K562 (cell line): ENCODE data around the gene OR51G1. TPM values are rescaled to one million over a fixed set of nuclear protein-coding genes. Genes with fewer than 3 reads are reported as not detected.

Source experiments
- ATAC-seq: fragments of 200-7000 bp; cut with Tn5 transposase; 3 replicates; pipeline ENCODE4 v1.9.1; 2020; ENCODE audit warnings: moderate library complexity
- BruUV-seq: library from RNA; stranded (reverse); fragments of 400-500 nt; replicated peaks from 2 replicates; lab custom pipeline; 2021; lab: Mats Ljungman, UMichigan
- CTCF ChIA-PET: fragments of 300-600 bp; formaldehyde crosslinking; extraction: SDS; loops from one replicate; lab custom pipeline; 2021; ENCODE audit warnings: low intra/inter-chr PET ratio; lab: Yijun Ruan, JAX
- POLR2A ChIA-PET: fragments of 300-600, 350-650 bp; sonication (Branson Sonifier 250); formaldehyde crosslinking; extraction: SDS; loops from one replicate; lab custom pipeline; 2021; ENCODE audit warnings: antibody characterized with exemption, inconsistent platforms; lab: Yijun Ruan, JAX
- DNase-seq, 4 experiments: peaks; one replicate each; pipeline versions ENCODE4 v3.0.0 to v3.0.0-alpha.2; 2011 to 2018; ENCODE audit warnings: low spot score in 3 of 4, mixed read lengths in 3 of 4; ENCODE audit errors: extremely low read depth in 1 of 4
- FAIRE-seq: peaks from 2 replicates; lab custom pipeline; 2011; peaks lifted over from hg19 to GRCh38; lab: Jason Lieb, UNC
- H2AFZ ChIP-seq: 2 replicates; pipeline ENCODE4 v1.6.0; 2011; ENCODE audit warnings: low read depth, low read length, control low read depth, inconsistent platforms
- H3K27ac ChIP-seq: fragments of 200-600 bp; 3 replicates; pipeline ENCODE4 v1.8.0; 2011; ENCODE audit warnings: low read depth, mild to moderate bottlenecking, control low read depth, inconsistent platforms, low read length, moderate library complexity, mixed read lengths; ENCODE audit errors: extremely low read depth
- H3K27me3 ChIP-seq, 2 experiments: fragments of 300-600 bp in 1 of 2; 2 replicates in 1 of 2; 3 replicates in 1 of 2; pipeline versions ENCODE4 v1.6.0 to v1.8.0; 2011; ENCODE audit warnings: inconsistent platforms in 2 of 2, low read length in 2 of 2, mild to moderate bottlenecking in 1 of 2, mixed read lengths in 1 of 2, moderate library complexity in 1 of 2; ENCODE audit not compliant: control insufficient read depth in 2 of 2, insufficient read depth in 2 of 2
- H3K36me3 ChIP-seq: fragments of 300-600 bp; 3 replicates; pipeline ENCODE4 v1.8.0; 2011; ENCODE audit warnings: mild to moderate bottlenecking, low read length, inconsistent platforms; ENCODE audit not compliant: control insufficient read depth, insufficient read depth
- H3K4me1 ChIP-seq, 2 experiments: fragments of 200-600 bp in 1 of 2; replicated peaks in 1 of 2; 2 replicates in 1 of 2; 3 replicates in 1 of 2; pipeline versions ENCODE4 v1.5.1 to v1.8.0; 2011; ENCODE audit warnings: inconsistent platforms in 2 of 2, low read length in 2 of 2, mild to moderate bottlenecking in 1 of 2, mixed read lengths in 1 of 2, moderate library complexity in 1 of 2; ENCODE audit not compliant: control insufficient read depth in 2 of 2, insufficient read depth in 2 of 2
- H3K4me2 ChIP-seq: 2 replicates; pipeline ENCODE4 v1.6.1; 2011; ENCODE audit warnings: low read length, control low read depth, inconsistent platforms, mixed read lengths; ENCODE audit not compliant: insufficient read depth
- H3K4me3 ChIP-seq: fragments of 200-600 bp; sonication (generic), shearing (Covaris generic); 2 replicates; pipeline ENCODE4 v1.5.1; 2016; ENCODE audit warnings: control low read depth, inconsistent platforms
- H3K79me2 ChIP-seq: fragments of 200-600 bp; 3 replicates; pipeline ENCODE4 v1.8.0; 2011; ENCODE audit warnings: low read length, inconsistent platforms; ENCODE audit not compliant: control insufficient read depth, insufficient read depth
- H3K9ac ChIP-seq, 2 experiments: 2 replicates each; pipeline versions ENCODE4 v1.6.0 to v1.6.1; 2011; ENCODE audit warnings: low read depth in 2 of 2, low read length in 2 of 2, control low read depth in 1 of 2, inconsistent platforms in 1 of 2, mild to moderate bottlenecking in 1 of 2, mixed read lengths in 1 of 2; ENCODE audit not compliant: insufficient read depth in 1 of 2
- H3K9me1 ChIP-seq: one replicate; pipeline ENCODE4 v1.6.0; 2011; ENCODE audit warnings: inconsistent platforms, mild to moderate bottlenecking, low read length, moderate library complexity; ENCODE audit not compliant: control insufficient read depth, insufficient read depth
- H3K9me3 ChIP-seq: replicated peaks from 2 replicates; pipeline ENCODE4 v1.5.1; 2011; ENCODE audit warnings: low read depth, low read length, inconsistent platforms; ENCODE audit not compliant: control insufficient read depth, insufficient read depth
- H4K20me1 ChIP-seq: replicated peaks from 2 replicates; pipeline ENCODE4 v1.6.1; 2011; ENCODE audit warnings: low read length, inconsistent platforms, mixed read lengths; ENCODE audit not compliant: control insufficient read depth, insufficient read depth
- ELF4 ChIP-seq: fragments of 450-650 bp; formaldehyde crosslinking; IDR thresholded peaks from 2 replicates; pipeline ENCODE4 v1.4.0; 2022; ENCODE audit warnings: missing genetic modification characterization
- ETS2 ChIP-seq: IDR thresholded peaks from 2 replicates; pipeline ENCODE4 v1.6.1; 2016; ENCODE audit warnings: borderline replicate concordance, missing genetic modification characterization, mild to moderate bottlenecking, moderate library complexity, missing compliant biosample characterization; ENCODE audit not compliant: poor library complexity, severe bottlenecking
- HNRNPH1 ChIP-seq: fragments of 200-400 bp; formaldehyde crosslinking; optimal IDR thresholded peaks from 2 replicates; pipeline ENCODE3; 2017; ENCODE audit warnings: low read depth, mild to moderate bottlenecking, low read length, moderate library complexity
- KHSRP ChIP-seq: fragments of 450-650 bp; IDR thresholded peaks from 2 replicates; pipeline ENCODE4 v1.6.1; 2017
- SAFB ChIP-seq: fragments of 200-400 bp; formaldehyde crosslinking; IDR thresholded peaks from 2 replicates; pipeline ENCODE4 v1.6.1; 2017; ENCODE audit warnings: low read depth, low read length, borderline replicate concordance
- TBL1XR1 ChIP-seq, 2 experiments: IDR thresholded peaks; 2 replicates each; pipeline ENCODE4 v1.6.1; 2012; ENCODE audit warnings: improper control_type of control experiment in 2 of 2, low read length in 2 of 2, mild to moderate bottlenecking in 1 of 2
- TRIM25 ChIP-seq: fragments of 450-650 bp; IDR thresholded peaks from 2 replicates; pipeline ENCODE4 v1.7.0; 2016; ENCODE audit warnings: borderline replicate concordance
- ZBTB7A ChIP-seq: IDR thresholded peaks from 2 replicates; pipeline ENCODE4 v1.6.1; 2011; ENCODE audit warnings: low read depth, mild to moderate bottlenecking, low read length, moderate library complexity, borderline replicate concordance; ENCODE audit not compliant: control insufficient read depth
- ZNF717 ChIP-seq: fragments of 250-450 bp; sonication (Bioruptor Pico); IDR thresholded peaks from 2 replicates; pipeline ENCODE4 v1.5.0; 2021
- ZNF780A ChIP-seq: fragments of 250-450 bp; sonication (Bioruptor Pico); IDR thresholded peaks from 2 replicates; pipeline ENCODE4 v1.5.0; 2021; ENCODE audit warnings: mild to moderate bottlenecking
- WGBS: fragments of 100-300 bp; shearing (Covaris generic); methylation state at CpG from one replicate; pipeline ENCODE4 v1.1.6; 2016; ENCODE audit warnings: low coverage, mixed read lengths; ENCODE audit not compliant: insufficient coverage; ENCODE audit errors: missing lambda C conversion rate; 5-methylcytosine and 5-hydroxymethylcytosine counted together
- in situ Hi-C: fragments of 300-500 bp; cut with MboI; formaldehyde crosslinking; loops from 4 replicates; pipeline ENCODE4 v1.15.0; 2018; ENCODE audit warnings: inconsistent platforms, mixed read lengths
- intact Hi-C: fragments of 100-400 bp; cut with micrococcal nuclease; formaldehyde crosslinking; loops from 2 replicates; pipeline ENCODE4 v1.14.2; 2022
- polyA plus RNA-seq, 8 experiments: library from polyadenylated mRNA; depleted of rRNA in 4 of 8; stranded (reverse) in 5 of 8; unstranded in 3 of 8; fragments of >200 nt; fragmentation: Nextera tagmentation in 2 of 8; fragmentation: Illumina TruSeq in 1 of 8; extraction: Ambion mirVana in 2 of 8; extraction: Trizol in 1 of 8; gene quantifications; 2 replicates each; pipeline versions ENCODE4 v1.2.1 to v1.2.3, GENCODE V29; 2011 to 2014; ENCODE audit warnings: inconsistent platforms in 1 of 8, missing spikeins in 1 of 8
- total RNA-seq, 7 experiments: library from RNA; depleted of rRNA in 6 of 7; stranded (reverse); fragments of >200 nt in 6 of 7; fragmentation: Illumina TruSeq in 2 of 7; extraction: Trizol in 2 of 7; gene quantifications; 2 replicates each; pipeline versions ENCODE4 v1.2.1 to v1.2.3, GENCODE V29; 2011 to 2021; ENCODE audit warnings: low replicate concordance in 1 of 7
- TF ChIP-seq, protein P1 (sequence below): fragments of 450-650 bp; IDR thresholded peaks from one replicate; pipeline ENCODE4 v1.6.1; 2018; ENCODE audit warnings: mild to moderate bottlenecking, moderate library complexity; ENCODE audit not compliant: partially characterized antibody
- TF ChIP-seq, protein P2 (sequence below): IDR thresholded peaks from 3 replicates; pipeline ENCODE4 v1.6.1; 2011; ENCODE audit warnings: borderline replicate concordance, mild to moderate bottlenecking; ENCODE audit not compliant: insufficient read length, insufficient read depth
- TF ChIP-seq, protein P3 (sequence below): sonication (generic); formaldehyde crosslinking; IDR thresholded peaks from 2 replicates; pipeline ENCODE4 v1.5.0; 2020; ENCODE audit warnings: missing genetic modification reagents

The OR51G1 gene
- total and polyA plus RNA-seq, 9 of the 15 experiments (the other 6 are each of a cell fraction or from before 2014, with no cell fraction given), result not detected

- no peak for TF ChIP-seq ZBTB7A
These were observed at the start of gene OR51G1 (continued) for GRCh38 chr11:4924239-4924638.

DNA sequence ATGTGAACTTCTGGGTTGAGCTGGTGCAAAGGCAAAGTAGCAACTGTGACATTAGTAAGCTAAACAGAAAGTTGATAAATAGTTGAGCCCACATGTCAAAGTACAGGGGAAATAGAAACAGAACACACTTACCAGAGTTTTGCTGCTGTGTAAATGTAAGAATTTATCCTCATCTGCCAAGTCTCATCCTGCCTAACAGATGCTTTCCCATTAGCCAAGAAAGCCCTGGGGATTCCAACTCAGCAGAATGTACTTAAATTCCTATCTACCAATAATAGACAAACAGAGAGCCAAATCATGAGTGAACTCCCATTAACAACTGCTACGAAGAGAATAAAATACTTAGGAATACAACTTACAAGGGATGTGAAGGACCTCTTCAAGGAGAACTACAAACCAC is 38.7 kb upstream of the OR51G1 start:
- WGBS, result 0% methylated on average over 1 of the region's 1 CpG
- Histone ChIP-seq H3K79me2 (no peaks in the 10 kb centered on the region), H3K27ac (no peak overlapping the region), H3K9me1 (no peaks in the 10 kb centered on the region), H3K36me3 (no peaks in the 10 kb centered on the region), H3K9ac (no peak overlapping the region), H3K4me2 (no peak overlapping the region), H3K9me3 (no peaks in the 10 kb centered on the region), H3K27me3 (no peaks in the 10 kb centered on the region; a peak in 1 of 5 replicates), H2AFZ (no peak overlapping the region), H3K4me3 (no peak overlapping the region), H4K20me1 (no peaks in the 10 kb centered on the region), H3K4me1 (no peaks in the 10 kb centered on the region)
- in situ Hi-C loops (no loop called here), intact Hi-C loops (no loop called here)
- POLR2A ChIA-PET, result no interaction called here
- no TSS peak for BruUV-seq
- FAIRE-seq (no peak), ATAC-seq (no peak), DNase-seq (no peak)
- CTCF ChIA-PET, result no interaction called here
- no peak for TF ChIP-seq ELF4 (CRISPR knock-in tag)
- no peak for TF ChIP-seq TRIM25
- TF ChIP-seq, protein P1, sequence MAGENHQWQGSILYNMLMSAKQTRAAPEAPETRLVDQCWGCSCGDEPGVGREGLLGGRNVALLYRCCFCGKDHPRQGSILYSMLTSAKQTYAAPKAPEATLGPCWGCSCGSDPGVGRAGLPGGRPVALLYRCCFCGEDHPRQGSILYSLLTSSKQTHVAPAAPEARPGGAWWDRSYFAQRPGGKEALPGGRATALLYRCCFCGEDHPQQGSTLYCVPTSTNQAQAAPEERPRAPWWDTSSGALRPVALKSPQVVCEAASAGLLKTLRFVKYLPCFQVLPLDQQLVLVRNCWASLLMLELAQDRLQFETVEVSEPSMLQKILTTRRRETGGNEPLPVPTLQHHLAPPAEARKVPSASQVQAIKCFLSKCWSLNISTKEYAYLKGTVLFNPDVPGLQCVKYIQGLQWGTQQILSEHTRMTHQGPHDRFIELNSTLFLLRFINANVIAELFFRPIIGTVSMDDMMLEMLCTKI, result no peak
- TF ChIP-seq, protein P2, sequence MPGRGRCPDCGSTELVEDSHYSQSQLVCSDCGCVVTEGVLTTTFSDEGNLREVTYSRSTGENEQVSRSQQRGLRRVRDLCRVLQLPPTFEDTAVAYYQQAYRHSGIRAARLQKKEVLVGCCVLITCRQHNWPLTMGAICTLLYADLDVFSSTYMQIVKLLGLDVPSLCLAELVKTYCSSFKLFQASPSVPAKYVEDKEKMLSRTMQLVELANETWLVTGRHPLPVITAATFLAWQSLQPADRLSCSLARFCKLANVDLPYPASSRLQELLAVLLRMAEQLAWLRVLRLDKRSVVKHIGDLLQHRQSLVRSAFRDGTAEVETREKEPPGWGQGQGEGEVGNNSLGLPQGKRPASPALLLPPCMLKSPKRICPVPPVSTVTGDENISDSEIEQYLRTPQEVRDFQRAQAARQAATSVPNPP, result no peak
- TF ChIP-seq, protein P3, sequence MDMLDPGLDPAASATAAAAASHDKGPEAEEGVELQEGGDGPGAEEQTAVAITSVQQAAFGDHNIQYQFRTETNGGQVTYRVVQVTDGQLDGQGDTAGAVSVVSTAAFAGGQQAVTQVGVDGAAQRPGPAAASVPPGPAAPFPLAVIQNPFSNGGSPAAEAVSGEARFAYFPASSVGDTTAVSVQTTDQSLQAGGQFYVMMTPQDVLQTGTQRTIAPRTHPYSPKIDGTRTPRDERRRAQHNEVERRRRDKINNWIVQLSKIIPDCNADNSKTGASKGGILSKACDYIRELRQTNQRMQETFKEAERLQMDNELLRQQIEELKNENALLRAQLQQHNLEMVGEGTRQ (CRISPR knock-in tag), result no peak
- no peak for TF ChIP-seq ETS2
- no peak for TF ChIP-seq KHSRP
- no peak for TF ChIP-seq ZNF717 (CRISPR knock-in tag)
- no peak for TF ChIP-seq ZNF780A
- no peak for TF ChIP-seq HNRNPH1
- TF ChIP-seq TBL1XR1 (IDR thresholded peaks at IDR 0.05; ENCODE audit: low read length in 2 of 2), result no peak
- no peak for TF ChIP-seq SAFB
